PC-9 (cell line): ENCODE results near the gene MYEF2. TPM values are rescaled to one million over a fixed set of nuclear protein-coding genes. Genes with fewer than 3 reads are reported as not detected.

Source experiments
- BruUV-seq: library from RNA; stranded (reverse); fragments of 400-500 nt; replicated peaks from 2 replicates; lab custom pipeline; 2021; lab: Mats Ljungman, UMichigan
- CTCF ChIA-PET: fragments of 300-600 bp; sonication (Branson Sonifier 250); formaldehyde crosslinking; loops from one replicate; lab custom pipeline; 2022; ENCODE audit warnings: antibody characterized with exemption; lab: Charles Lee
- POLR2A ChIA-PET: fragments of 300-600 bp; sonication (Branson Sonifier 250); formaldehyde crosslinking; loops from one replicate; lab custom pipeline; 2022; ENCODE audit warnings: antibody characterized with exemption; ENCODE audit not compliant: unreplicated experiment; lab: Charles Lee
- DNase-seq, 2 experiments: peaks; one replicate each; pipeline versions ENCODE4 v3.0.0 to v3.0.0-alpha.2; 2015 to 2022; ENCODE audit warnings: mixed read lengths in 1 of 2
- H2AFZ ChIP-seq: fragments of 200-600 bp; sonication (generic); 2 replicates; pipeline ENCODE4 v1.8.1; 2017; ENCODE audit warnings: antibody characterized with exemption
- H3F3A ChIP-seq: fragments of 200-600 bp; sonication (generic); 2 replicates; pipeline ENCODE4 v1.8.1; 2017; ENCODE audit warnings: antibody characterized with exemption, mild to moderate bottlenecking, low read depth; ENCODE audit not compliant: insufficient read depth
- H3K27ac ChIP-seq: fragments of 200-600 bp; sonication (generic); 2 replicates; pipeline ENCODE4 v1.6.1; 2016; ENCODE audit warnings: mixed run types
- H3K27me3 ChIP-seq: fragments of 200-600 bp; sonication (generic); 2 replicates; pipeline ENCODE4 v1.6.1; 2016; ENCODE audit warnings: low read depth, mixed run types; ENCODE audit not compliant: insufficient read depth
- H3K36me3 ChIP-seq: fragments of 200-600 bp; sonication (generic); 2 replicates; pipeline ENCODE4 v1.6.1; 2016; ENCODE audit warnings: low read depth, mixed run types
- H3K4me1 ChIP-seq: fragments of 200-600 bp; sonication (generic); replicated peaks from 2 replicates; pipeline ENCODE4 v1.6.1; 2016; ENCODE audit warnings: mixed run types; ENCODE audit not compliant: insufficient read depth
- H3K4me2 ChIP-seq: fragments of 200-600 bp; sonication (generic); 2 replicates; pipeline ENCODE4 v1.6.1; 2017; ENCODE audit warnings: mixed run types
- H3K4me3 ChIP-seq: fragments of 200-600 bp; sonication (generic); 2 replicates; pipeline ENCODE4 v1.6.1; 2016; ENCODE audit warnings: mixed run types
- H3K79me2 ChIP-seq: fragments of 200-600 bp; sonication (generic); 2 replicates; pipeline ENCODE4 v1.6.1; 2017; ENCODE audit warnings: low read depth, mixed run types
- H3K9me2 ChIP-seq: fragments of 200-600 bp; sonication (generic); 2 replicates; pipeline ENCODE4 v1.8.1; 2017; ENCODE audit warnings: mild to moderate bottlenecking; ENCODE audit not compliant: insufficient read depth
- H3K9me3 ChIP-seq: fragments of 200-600 bp; sonication (generic); 2 replicates; pipeline ENCODE4 v1.8.1; 2016; ENCODE audit warnings: low read depth; ENCODE audit not compliant: insufficient read depth
- H4K20me1 ChIP-seq: fragments of 200-600 bp; sonication (generic); 2 replicates; pipeline ENCODE4 v1.8.1; 2017; ENCODE audit not compliant: insufficient read depth
- EZH2 ChIP-seq: fragments of 200-600 bp; sonication (generic); IDR thresholded peaks from 2 replicates; pipeline ENCODE4 v1.8.0; 2017; ENCODE audit warnings: antibody characterized with exemption, low read depth
- intact Hi-C: fragments of 100-400 bp; cut with micrococcal nuclease; formaldehyde crosslinking; loops from one replicate; pipeline ENCODE4 v1.10.0; 2022; ENCODE audit not compliant: unreplicated experiment
- total RNA-seq: library from RNA; stranded (reverse); gene quantifications from 2 replicates; pipeline ENCODE4 v1.2.3, GENCODE V29; 2021
- TF ChIP-seq, protein P1 (sequence below): fragments of 200-600 bp; sonication (generic); conservative IDR thresholded peaks from 2 replicates; pipeline ENCODE4 v1.6.1; 2017; ENCODE audit warnings: mixed run types, antibody characterized with exemption, mild to moderate bottlenecking, moderate library complexity

MYEF2 gene
- total RNA-seq, 1 experiment from 2014 or later = 2.1 TPM

DNA sequence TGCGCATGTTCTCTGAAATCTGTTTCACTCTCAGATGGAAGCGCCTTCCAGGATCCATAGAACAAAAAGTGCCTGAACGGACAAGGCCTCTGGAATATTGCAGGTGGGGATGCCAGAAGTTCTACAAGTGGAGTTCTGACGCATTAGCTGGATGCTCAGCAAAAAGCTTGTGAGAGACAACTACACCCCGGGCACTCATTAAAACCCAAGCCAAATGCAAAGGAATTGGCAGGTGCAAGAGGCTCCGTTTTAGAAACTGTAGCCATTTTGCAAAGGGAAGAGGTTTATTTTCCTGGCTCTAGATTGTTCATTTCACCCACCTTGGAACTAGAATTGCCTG is 92.5 kb downstream of the MYEF2 start:
- H3K27ac ChIP-seq = no peak overlapping the region
- H3K36me3 ChIP-seq = no peaks in the 10 kb centered on the region
- no peaks in the 10 kb centered on the region for H3K79me2 ChIP-seq
- no TSS peak for BruUV-seq
- TF ChIP-seq, protein P1, sequence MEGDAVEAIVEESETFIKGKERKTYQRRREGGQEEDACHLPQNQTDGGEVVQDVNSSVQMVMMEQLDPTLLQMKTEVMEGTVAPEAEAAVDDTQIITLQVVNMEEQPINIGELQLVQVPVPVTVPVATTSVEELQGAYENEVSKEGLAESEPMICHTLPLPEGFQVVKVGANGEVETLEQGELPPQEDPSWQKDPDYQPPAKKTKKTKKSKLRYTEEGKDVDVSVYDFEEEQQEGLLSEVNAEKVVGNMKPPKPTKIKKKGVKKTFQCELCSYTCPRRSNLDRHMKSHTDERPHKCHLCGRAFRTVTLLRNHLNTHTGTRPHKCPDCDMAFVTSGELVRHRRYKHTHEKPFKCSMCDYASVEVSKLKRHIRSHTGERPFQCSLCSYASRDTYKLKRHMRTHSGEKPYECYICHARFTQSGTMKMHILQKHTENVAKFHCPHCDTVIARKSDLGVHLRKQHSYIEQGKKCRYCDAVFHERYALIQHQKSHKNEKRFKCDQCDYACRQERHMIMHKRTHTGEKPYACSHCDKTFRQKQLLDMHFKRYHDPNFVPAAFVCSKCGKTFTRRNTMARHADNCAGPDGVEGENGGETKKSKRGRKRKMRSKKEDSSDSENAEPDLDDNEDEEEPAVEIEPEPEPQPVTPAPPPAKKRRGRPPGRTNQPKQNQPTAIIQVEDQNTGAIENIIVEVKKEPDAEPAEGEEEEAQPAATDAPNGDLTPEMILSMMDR = no peak
- no peak for TF ChIP-seq EZH2
- no peaks in the 10 kb centered on the region for H3F3A ChIP-seq
- POLR2A ChIA-PET = no interaction called here
- H3K27me3 ChIP-seq = no peaks in the 10 kb centered on the region
- no peak overlapping the region for H2AFZ ChIP-seq
- CTCF ChIA-PET = interaction anchor here (0.8 kb wide), 1 partner anchor 12 kb away, joined by 3 read pairs; no protein-coding TSS in a partner anchor
- no peak overlapping the region for H3K4me3 ChIP-seq
- H3K9me2 ChIP-seq = no peaks in the 10 kb centered on the region
- intact Hi-C loops = no loop called here
- H4K20me1 ChIP-seq = no peaks in the 10 kb centered on the region
- no peak overlapping the region for H3K4me2 ChIP-seq
- no peaks in the 10 kb centered on the region for H3K9me3 ChIP-seq
- DNase-seq = no peak
- no peaks in the 10 kb centered on the region for H3K4me1 ChIP-seq

DNA sequence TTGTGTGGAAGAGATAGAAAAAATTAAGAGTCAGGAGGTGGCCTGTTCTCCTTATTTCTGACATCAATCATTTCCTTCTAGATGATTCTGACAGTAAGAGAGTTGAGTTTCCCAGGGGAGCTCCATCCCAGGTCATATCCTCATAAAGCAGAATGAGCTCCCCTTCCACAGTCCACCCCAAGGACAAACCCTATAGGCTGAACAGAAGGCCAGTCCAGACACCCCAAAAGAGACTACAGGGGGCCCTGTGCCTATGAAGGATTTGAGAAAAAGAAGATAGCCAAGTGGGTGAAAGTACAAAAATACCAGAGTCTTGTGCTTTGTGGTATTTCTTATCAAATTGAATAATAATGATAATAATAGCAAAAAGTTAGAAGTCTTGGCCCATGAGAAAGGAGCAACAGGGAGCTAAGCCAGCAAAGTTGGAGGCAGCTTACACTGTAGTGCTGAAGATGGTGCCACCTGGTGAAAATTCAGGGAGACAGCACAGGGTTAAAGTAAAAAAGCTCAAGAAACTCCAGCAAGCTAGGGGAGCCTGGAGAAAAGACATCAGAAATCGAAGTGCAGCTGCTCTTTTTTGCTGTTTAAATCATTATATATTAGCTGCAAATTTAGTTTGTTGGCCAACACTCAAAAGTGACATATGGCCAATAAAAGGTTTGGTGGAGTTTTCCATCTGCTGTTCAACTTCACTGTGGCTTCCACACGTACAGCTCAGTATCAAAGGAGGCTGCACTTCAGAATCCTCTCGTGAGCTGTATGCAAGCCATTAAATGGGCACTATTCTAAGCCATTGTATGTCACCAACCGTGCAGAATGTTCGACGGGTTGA is 93.1 kb downstream of the MYEF2 start:
- Histone ChIP-seq H3K79me2 (no peaks in the 10 kb centered on the region), H3K27ac (no peak overlapping the region), H2AFZ (no peak overlapping the region), H3K9me2 (no peaks in the 10 kb centered on the region), H3K27me3 (no peaks in the 10 kb centered on the region), H3F3A (no peaks in the 10 kb centered on the region), H3K9me3 (no peaks in the 10 kb centered on the region), H3K4me2 (no peak overlapping the region), H3K4me3 (no peak overlapping the region), H4K20me1 (no peaks in the 10 kb centered on the region), H3K4me1 (no peaks in the 10 kb centered on the region), H3K36me3 (no peaks in the 10 kb centered on the region)
- intact Hi-C loops = no loop called here
- DNase-seq = no peak
- ChIA-PET POLR2A (no interaction called here), CTCF (interaction anchor here (0.8 kb wide), 1 partner anchor 12 kb away, joined by 3 read pairs; no protein-coding TSS in a partner anchor)
- TF ChIP-seq, protein P1 = 0 out of 2 replicates have a peak, but pooled peaks have one; percentile 17
- TF ChIP-seq EZH2 = no peak
- BruUV-seq = no TSS peak

Other genes starting within 250 kb of the MYEF2 start
- gene SLC24A5, start 57.3 kb downstream of the MYEF2 start, total RNA-seq = not detected in 2 replicates
- not detected in 2 replicates for gene CTXN2, start 13.4 kb upstream of the MYEF2 start, total RNA-seq
- not detected in 2 replicates for gene SLC12A1, start 28.0 kb upstream of the MYEF2 start, total RNA-seq
- gene DUT, start 153.1 kb upstream of the MYEF2 start, total RNA-seq = 148 and 169 TPM in 2 replicates